ENCODE data around the gene PARP3.
"Not testable (repeated sequence)": the region's sequence is repeated elsewhere in the genome, so short reads cannot be mapped to it uniquely, and the experiment has no call there.

- TF ChIP-seq SMC3 (IDR thresholded peaks at IDR 0.05; ENCODE audit: borderline replicate concordance, low read length); FOXM1 (IDR thresholded peaks at IDR 0.05; ENCODE audit: low read depth, low read length); STAT3 (IDR thresholded peaks at IDR 0.05; ENCODE audit: low read depth, low read length); LARP7 (IDR thresholded peaks at IDR 0.05); RELA (IDR thresholded peaks at IDR 0.05; ENCODE audit: borderline replicate concordance, partially characterized antibody); POLR2AphosphoS2 (IDR thresholded peaks at IDR 0.05; ENCODE audit: low read depth, low read length); CTCF (IDR thresholded peaks at IDR 0.05 in 2 of 3, conservative IDR thresholded peaks at IDR 0.05 in 1 of 3; ENCODE audit: control insufficient read depth in 2 of 3, extremely low read depth in 1 of 3, insufficient read depth in 1 of 3, low read depth in 3 of 3, low read length in 3 of 3); GABPA (IDR thresholded peaks at IDR 0.05; ENCODE audit: low read depth); BHLHE40 (IDR thresholded peaks at IDR 0.05; ENCODE audit: borderline replicate concordance in 1 of 2, low read depth in 2 of 2, low read length in 1 of 2); RB1 (IDR thresholded peaks at IDR 0.05; ENCODE audit: borderline replicate concordance); E4F1 (IDR thresholded peaks at IDR 0.05; ENCODE audit: borderline replicate concordance, partially characterized antibody): not testable (repeated sequence)
These were observed 42.1 kb upstream of the PARP3 start for GRCh38 chr3:51900043-51900442.

All from GM12878 (cell line).